DMS114 treated with DMSO at 0.1 percent for 48 hours (cell line): ENCODE results near the gene PIGV.

Experiments used
- DNase-seq: peaks from one replicate; lab custom pipeline; 2025; ENCODE audit not compliant: unreplicated experiment; lab: John Stamatoyannopoulos, UW

The PIGV gene

DNA sequence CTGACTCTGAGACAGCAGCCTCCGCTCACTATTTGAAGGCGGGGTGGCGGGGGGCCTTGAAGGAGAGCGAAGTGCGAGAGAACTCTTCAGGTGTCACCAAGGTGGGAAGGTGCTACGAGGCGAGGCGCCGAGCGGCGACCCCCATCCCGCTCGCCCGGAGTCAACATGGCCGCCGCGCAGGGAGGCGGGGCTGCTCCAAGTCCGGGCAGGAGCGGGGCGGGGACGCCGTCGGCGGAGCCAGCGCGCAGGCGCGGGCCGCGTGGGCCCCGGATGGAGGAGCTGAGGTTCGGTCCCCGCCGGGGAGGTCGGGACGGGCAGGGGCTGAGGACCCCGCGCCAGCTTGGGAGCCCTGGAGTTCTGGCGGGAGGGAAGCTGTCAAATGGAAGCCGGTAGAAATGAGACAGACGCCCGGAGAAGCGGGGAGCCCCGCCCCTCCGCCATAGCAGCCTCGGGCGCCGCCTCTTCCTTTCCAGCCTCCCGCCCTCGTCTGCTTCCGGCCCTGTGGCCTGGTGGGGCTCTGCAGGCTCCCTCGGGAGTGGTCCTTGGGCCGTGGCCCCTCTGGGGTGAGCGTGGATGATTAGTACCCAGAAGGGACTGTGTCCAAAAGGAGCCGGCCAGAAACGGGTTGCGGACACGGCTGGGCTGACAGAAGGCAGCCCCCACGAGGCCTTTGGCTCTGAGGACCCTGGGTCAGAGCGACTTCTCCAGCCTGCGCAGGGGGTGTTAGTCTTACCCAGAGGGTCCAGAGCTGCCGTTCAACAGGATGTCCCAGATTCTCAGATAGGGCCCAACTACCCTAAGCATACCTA is at the start of gene PIGV:
Gene PIGV (plus strand): TSS at position 245 of the 809 bp plus-strand sequence. CDS start 2,866 bp downstream, outside the sequence.
- peak; percentile 76 for DNase-seq

DNA sequence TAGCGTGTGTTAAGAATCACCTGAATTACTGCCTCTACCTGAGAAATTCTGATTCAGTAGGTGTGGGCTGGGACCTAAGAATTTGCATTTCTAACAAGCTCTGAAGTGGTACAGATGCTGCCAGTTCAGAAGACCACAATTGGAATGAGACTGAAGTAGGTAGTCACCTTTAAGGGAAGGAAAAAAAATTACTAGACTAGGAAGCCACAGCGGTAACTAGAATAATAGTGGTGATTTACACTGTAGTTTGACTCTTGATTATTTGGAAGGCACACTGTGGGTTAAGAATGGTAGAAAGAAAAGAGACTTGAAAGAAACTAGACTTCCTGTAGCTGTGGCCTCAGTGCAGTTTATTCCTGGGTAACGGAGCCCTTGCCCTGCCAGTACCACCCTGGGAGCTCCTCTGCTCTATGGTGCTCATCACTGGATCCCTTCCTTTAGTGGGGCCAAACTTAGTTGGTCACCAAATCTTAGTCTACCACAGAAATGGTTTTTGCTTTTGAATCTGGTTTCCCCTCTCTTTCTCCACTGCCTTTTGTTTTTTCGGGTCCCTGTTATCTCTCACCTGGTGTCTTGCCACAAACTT is 48.3 kb upstream of the PIGV start:
- no peak for DNase-seq

DNA sequence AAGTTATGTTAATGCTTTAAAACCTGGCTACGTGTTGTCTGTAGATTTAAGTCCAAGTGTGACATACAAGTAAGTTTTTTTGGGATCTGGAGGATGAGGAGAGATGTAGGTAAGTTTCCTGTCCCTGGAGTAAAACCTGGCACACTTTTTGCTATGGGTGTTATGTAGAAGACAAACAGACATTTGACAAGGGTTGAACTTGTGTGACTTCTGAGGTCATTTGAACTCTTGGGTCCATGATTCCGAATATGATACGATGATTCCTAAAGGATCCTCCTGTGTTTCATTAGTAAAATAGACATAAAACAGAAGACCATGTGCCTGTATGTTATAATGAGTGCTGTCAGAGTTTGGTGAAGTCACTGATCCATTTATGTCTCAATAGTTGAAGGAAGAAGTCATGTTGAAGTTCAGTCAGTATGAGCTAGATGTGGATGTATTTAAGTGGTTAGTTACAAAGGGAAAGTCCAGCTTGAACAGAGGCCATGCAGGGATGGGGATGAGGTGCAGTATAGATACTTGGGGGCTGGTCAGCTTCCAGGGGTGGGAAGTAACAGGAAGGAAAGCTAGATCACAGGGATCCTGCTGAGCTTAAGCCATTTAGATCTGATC is 47.6 kb upstream of the PIGV start:
- no peak for DNase-seq

DNA sequence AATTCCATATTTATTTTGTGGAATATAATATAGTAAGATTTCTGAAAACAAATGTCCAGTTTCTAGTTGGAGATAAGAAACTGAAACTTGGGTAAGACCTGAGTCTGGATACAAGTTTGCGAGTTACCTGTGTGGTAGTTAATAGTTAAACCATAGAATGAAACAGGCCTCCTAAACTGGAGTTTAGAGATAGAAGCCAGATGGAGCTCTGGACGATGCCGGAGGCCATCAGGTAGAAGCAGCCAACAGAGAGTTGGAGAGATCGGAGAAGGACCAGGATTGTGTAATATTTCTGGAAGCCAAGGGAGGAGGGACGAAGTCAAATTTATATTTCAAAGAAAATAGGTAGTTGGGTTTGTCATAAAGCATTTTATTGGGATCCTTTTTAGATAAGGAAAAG is 46.8 kb upstream of the PIGV start:
- DNase-seq: no peak

DNA sequence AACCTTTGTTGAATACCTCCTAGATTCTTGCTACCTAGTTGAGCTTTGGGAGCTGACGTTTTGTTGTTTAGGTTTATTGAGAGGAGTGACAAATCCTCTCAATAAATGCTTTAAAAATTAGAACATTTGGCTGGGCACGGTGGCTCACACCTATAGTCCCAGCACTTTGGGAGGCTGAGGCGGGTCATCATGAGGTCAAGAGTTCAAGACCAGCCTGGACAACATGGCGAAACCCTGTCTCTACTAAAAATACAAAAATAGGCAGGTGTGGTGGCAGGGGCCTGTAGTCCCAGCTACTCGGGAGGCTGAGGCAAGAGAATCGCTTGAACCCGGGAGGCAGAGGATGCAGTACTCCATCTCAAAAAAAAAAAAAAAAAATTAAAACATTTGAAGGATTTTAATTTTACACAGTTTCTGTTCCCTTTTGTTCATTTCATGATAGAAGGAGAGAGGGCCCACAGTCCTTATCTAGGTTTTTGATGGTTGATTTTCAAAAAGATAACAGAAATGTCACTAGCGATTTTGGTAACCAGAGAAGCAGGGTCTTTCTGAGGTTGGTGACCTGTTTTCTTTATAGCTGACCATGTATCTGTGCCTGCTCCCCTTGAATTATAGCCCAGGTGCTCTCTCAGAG is 44.2 kb upstream of the PIGV start:
- no peak for DNase-seq

DNA sequence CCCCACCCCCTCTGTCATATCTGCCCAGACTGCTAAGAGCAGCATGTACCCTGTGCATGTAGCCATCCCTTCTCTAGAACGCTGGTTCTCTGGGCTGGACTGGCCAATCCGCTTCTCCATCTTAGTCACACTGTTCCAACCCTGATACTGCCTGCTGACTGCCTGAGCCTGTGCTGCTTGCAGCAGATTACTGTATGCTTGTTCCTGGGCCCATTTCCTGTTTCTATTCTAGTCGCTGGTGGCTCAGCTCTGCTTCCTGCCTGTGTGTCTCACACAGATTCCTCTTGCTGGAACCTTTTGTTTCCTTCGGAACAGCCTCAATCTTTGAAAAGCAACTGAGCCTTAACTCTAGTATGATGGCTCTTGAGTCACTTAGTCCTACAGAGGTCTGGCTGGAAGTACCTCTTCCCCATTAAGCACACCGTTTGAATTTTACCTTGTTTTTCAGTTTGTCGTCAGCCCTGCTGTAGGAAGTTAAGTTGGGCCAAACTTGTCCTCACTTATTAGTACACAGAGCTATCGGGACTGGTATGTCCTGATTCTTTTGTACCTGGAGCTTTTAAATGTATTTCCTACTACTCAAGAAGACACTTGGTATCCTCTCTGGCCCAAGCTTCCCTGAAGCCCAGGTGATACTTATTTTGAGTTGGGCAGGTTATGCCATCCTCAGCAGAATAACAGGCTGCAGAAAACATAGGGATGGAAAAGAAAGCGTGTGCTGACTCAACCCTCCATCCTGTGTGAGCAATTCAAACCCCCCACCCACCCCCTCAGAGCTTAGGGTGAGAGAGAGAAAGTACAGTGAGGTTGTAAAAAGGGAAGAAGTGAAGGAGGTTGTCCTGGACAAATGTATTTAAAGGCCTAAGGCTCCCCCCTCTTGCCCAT is 43.4 kb upstream of the PIGV start:
- no peak for DNase-seq

DNA sequence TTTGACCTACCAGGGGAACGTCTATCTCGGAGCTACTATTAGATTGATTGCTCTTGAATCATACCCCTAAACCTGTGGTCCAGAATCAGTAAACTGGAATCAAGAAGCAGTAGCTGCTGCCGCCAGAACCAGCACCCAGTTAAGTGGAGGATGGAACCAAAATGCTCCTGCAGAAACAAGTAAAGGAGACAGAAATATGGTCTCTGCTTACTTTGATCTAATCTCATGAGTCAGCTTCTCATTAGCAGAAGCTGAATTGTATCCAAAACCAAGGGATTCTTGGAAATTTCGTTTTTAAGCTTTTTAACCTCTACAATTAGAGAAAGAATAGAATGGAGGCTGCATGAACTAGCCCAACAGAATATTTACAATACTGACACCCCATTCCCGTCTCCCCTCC is 42.6 kb upstream of the PIGV start:
- no peak for DNase-seq

DNA sequence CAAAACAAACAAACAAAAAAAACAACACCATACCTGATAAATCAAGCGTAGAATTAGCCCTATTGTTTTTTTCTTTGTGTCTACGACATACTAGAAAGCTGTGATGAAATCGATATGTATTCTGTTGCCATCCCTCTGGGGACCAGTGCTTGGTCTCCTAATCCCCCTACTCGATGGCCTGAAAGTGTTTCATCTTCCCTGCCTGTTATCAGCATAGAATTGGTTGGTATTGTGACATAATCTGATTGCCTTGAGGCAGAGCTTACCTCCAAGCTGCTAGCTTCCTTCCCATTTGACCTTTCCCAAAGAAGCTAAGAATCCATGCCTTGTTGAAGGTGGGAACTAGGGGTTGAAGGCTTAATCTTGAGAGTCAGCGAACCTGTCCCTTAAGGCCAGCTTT is 40.7 kb upstream of the PIGV start:
- DNase-seq: no peak

DNA sequence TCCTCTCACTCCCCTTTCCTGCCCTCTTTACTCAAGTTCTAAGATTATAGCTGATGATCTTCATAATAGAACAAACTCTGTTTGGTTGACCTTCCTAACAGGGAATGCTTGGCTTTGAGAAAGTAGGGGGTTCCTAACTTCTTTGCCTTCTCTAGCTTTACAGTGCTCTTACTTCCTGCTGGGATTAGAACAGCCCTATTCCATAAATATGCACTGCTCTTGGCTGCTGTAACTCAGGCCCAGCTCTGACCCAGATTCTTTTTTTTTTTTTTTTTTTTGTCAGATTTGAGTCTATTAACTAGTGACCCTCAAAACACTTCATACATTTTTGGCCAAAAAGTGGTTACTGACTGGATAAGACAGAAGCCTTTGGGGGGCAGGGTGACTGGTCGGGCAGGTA is 39.4 kb upstream of the PIGV start:
- no peak for DNase-seq

DNA sequence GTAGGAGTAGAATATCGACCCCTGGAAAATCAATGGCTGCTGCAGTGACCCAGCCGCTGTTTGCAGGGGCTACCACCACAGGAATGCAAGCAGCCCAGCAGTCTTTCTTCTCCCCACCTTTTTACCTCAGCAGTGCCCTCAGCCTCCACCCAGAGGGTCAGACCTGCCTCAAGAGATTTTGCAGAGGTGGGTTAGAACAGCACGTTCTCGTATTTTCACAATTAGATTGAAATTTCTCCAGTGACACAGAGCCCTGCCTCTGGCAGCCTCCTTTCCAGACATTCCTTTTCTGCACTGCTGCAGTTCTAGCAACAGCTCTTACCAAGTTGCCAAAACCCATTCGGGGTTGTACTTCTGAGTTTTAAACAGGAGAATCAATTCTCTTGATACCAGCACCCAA is 38.3 kb upstream of the PIGV start:
- no peak for DNase-seq

DNA sequence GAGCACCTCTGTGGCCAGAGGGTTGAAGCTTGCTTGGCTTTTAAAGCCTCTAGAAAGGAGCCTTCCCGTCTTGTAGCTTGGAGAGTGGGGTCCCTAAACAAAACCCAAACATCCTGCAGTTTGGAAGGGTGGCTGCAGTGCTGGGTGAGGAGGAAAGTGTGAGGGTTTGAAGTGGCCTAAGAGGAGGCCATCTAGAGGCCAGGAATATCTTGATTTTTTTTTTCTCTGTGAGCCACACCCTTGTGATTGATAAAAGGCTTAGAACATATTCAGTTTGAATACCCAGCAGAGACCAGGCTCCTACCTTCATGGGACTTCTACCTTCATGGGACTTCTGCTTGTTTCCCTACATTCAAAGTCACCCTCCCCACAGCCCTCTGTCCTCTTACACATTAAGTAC is 37.3 kb upstream of the PIGV start:
- DNase-seq: no peak

DNA sequence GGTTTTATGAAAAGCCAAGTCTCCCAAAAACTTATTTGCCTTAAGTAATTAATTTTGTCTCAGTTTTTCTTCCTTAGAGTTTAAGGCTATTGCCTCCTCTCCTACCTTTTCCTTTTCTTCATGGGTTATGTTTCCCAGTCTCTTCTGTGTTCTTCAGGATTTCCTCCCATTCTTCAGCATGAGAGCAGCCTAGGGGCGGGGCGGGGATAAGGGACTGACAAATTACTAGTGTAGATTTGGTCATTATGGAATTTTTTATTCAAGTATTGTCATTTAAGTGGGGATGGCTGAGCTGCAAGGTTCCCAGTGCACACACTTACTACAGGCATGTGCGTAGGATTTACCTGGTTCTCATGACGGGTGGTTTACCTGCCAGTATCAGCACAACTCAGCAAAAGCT is 35.2 kb upstream of the PIGV start:
- DNase-seq: no peak

DNA sequence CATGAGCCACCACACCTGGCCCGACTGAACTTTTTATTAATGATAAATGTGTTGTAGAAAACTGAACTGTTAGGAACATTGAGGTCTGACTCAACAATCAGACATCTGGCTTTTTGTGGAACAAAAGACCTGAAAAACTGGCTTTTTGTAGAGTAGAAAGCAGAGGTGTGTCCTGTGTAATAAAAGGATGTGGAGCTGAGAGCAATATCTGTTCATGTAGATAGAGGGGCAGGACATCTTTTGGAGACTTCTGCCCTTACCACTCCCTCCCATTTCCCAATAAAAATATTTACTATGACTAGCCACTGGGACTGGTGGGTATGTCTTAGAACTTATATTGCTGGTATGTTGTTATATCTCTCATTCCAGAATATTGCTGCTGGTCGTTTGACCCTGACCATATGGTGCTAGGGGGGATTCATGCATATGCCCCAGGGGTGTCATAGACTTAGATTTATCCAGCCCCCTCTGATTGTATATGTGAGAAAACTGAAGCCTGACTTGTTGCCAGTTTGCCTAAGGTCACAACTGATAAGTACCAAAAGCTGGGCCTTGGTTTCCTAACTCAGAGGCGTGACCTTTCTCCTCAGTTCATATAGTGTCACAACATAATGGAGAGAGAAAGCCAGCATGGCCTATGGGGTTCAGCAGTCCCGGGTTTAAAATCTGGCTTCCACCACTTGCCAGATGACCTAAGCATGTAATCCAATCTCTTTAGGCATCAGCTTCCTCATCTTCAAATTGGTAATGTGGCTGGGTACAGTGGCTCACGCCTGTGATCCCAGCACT is 33.5 kb upstream of the PIGV start:
- no peak for DNase-seq

DNA sequence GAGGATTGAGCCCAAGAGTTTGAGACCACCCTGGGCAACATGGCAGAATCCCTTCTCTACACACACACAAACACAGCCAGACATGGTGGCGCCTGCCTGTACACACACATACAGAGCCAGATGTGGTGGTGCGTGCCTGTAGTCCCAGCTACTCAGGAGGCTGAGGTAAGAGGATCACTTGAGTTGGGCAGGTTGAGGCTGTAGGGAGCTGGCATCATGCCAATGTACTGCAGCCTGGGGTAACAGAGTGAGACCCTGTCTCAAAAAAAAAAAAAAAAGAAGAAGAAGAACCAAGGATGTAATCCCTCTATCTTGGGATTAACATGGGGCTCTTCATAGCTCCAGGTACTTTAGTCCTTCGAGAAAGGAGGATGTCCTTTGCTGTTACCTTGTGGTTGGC is 29.4 kb upstream of the PIGV start:
- DNase-seq: no peak

DNA sequence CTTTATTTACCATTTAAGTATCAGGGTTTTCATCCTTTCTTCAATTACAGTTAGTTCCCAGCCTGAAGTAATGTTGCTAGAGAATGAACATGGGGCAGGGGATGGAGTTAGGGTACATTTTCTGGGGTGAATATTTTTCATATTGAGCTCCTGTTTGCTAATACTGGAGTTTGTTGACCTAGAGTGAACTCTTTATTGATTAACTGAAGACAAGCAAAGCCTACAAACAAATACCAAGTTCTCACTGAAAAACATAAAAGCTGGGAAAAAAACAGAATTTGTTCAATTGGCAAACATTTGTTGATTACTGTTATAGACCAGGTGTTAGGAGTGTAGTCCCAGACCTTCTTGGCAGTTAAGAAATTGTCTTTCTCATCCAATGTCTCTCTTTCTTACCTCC is 28.2 kb upstream of the PIGV start:
- no peak for DNase-seq

DNA sequence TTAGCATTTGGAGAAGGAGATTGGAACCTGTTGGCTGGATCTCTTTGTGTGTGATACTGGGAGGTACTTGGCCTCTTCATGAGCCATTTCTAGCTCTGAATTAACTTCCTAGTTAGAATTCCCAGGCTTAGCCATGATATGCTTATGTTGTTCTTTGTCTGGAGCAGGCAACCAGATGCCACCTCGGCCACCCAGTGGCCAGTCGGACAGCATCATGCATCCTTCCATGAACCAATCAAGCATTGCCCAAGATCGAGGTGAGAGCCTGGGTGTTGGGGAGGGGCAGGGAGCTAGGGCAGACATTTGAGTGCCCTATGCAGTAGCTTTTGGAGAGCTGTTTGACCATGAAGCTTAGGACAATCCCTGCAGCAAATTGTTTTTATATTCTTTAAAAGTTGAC is 26.5 kb upstream of the PIGV start:
- no peak for DNase-seq

DNA sequence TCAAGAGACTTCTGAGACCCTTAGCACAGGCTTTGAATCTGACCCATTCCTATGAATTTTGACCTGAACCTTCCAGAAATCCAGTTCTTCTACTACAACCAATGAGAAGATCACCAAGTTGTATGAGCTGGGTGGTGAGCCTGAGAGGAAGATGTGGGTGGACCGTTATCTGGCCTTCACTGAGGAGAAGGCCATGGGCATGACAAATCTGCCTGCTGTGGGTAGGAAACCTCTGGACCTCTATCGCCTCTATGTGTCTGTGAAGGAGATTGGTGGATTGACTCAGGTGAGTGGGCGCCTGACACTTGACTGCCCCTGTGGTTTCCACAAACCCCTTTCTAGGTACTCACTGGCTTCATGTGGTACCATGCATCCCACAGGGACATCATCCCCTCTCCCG is 20.0 kb upstream of the PIGV start:
- no peak for DNase-seq

DNA sequence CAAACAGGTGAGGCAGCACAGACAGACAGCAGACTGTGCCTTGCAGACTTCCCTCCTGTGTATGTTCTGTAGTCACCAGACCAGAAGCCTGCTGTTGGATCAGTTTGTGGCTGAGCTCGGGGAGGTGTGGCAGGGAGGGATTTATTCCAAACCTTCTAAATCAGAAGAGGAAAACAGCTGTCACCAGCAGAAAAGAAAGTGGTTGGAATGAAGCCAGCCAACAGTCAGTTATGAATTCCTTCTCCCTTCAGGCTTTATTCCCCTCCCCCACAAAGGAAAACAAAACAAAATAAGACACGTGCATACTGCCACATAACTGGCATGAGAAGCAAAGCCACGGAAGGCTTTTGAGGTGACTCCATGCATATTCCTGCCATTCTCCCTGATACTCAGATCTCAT is 19.0 kb upstream of the PIGV start:
- no peak for DNase-seq

DNA sequence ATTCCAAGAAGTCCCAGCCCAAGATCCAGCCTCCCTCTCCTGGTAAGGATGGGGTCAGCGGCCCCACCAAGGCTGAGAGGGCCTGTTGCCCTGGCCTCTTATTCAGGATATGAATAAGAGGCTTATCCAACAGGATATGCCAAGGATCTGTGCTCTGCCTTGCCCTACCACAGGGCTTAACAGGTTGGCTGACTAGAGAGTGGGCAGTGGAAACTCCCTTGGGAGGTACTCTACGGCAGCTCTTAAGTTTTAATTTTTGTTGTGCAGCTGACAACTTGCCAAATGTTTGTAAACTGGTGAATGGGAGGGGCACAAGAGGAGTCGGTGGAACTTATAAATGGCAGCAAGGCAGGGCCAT is 16.5 kb upstream of the PIGV start:
- no peak for DNase-seq

DNA sequence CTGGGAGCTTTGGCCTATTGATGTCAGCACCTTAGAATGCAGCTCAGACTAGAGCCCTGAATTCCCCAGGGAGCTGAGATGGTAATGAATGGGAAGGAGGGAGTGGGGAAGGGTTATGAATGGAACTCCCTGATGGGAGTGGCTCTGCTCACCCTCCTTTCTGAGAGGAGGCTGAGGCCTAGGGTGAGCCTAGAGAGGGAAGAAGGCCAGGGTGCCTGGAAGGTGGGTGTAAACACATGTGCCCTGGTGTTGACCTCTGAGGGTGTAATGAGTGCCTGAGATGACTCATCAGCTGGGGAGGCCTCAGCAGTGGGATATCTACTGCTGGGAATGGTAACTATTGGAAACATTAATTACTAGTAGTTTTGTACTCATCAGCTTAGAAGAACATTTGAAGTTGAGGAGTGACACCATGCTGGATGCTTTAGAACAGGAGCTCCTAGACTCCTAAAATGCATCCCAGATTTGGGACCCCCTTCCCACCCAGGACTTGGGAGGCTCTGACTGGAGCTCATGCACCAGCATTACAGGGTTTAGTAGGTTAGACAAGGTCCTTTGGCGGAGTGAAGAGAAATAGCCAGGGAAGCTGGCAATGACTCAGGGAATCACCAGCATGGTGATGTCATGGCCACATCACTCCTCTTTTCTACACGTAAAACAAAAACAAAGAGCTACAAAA is 16.0 kb upstream of the PIGV start:
- no peak for DNase-seq
